Measurements from ENCODE around the gene CACNA1B.
"Not testable (repeated sequence)": the region's sequence is repeated elsewhere in the genome, so short reads cannot be mapped to it uniquely, and the experiment has no call there.

CACNA1B gene

DNA sequence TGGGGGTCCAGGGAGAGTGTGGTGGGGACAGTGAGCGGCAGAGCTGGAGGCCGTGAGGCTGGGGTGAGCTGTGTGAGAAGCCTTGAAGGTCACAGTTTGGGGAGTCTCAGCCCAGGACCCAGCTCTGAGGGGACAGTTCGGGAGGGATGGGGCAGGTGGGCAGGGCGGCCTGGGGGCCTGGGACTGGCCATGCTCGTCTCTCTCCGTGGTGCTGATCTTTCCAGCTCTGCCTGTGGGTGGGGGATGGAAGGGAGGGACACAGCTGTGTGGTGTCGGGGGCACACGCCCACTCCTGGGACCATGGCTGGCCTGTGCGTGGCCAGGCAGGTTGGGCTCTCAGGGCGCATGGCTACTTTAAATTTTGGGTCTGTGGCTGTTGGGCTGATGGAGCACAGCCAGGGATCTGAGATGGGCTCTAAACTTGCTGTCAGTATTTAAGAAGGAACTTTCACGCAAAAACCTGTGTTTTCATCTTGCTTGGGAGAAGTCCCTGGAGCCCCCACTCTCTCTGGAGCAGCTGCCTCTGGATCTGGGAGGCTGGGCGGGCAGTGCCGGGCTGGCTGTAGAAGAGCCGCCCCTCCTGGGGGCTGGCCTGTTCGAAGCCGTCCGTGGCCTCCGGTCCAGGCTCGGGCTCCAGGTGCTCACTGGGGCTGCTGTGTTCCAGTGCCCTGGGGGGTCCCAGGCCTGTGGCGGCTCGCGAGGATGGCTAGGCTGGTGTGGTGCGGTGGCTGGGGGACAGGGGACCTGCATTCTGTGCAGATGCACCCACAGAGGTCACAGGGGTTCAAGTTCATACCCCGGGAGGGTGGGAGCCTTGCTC lies 13.4 kb downstream of the CACNA1B start:
- FAIRE-seq: not testable (repeated sequence)

DNA sequence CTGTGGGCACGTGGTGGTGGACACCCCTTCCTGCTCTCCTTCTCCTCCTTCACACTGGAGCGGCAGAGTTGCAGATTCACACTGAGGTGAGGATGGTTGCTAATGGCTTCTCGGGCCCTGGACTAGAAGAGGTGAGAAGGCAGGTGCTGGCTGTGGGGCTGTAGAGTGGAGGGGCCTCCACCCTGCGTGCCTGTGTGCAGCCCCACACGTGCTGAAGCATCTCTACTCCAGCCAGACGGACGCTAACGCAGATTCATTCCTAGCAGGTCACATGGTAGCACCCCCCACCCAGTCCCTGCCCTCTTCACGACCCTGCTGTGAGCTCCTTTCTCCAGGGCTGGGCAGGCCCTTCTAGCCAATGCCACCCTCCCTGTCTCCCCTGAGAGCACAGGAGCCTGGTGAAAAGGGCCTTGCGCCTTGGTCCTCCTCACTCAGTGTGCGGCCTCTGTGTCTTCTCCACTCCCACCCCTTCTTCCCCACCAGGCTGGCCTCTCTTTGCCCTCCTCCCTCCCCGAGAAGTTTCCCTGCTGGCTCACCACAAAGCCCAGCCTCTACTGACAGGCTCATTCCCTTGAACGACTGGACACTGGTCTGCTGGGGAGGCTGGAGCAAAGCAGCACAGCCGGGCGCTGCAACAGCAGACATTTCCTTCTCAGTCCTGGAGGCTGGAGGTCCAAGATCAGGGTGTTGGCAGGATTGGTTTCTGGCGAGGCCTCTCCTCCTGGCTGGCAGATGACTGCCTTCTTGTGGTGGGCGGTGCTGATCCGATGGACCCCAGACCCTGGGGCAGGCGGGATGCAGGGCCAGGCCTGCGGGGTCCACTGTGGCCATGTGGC lies 14.2 kb downstream of the CACNA1B start:
- no peak for FAIRE-seq

DNA sequence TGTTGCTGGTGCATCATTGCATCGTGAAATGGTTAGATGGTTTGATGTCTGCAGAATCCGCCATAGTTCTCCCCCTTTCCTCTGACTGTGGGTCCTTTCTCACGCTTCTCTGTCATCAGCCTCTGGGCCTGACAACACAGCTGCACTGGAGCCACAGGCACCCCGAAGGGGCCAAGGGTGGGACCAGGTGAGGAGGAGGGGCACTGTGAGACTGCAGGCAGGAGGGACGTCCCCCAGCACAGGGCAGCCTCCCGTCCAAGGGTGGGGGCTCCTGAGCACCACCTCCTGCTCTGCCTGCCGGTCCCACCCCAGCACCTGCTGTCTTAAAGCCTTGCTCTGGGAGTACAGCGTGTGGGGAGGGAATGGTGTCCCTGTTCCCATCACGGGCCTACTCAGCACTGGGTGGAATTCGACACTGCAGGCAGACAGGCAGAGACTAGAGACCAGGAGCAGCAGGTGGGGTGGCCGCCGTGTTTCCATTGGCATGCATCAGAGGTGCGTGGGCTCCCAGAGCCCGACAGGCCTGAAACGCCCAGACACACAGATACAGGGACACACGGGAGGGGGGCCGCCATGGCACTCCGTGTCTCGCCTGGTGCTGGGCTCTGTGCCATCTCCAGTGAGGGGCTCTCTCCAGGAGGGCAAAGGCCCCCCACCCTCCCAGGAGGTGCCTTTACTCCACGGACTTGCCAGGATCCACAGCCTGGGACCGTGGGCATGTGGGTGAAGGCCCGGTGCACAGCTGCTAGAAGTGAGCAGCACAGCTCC lies 15.0 kb downstream of the CACNA1B start:
- FAIRE-seq: no peak

DNA sequence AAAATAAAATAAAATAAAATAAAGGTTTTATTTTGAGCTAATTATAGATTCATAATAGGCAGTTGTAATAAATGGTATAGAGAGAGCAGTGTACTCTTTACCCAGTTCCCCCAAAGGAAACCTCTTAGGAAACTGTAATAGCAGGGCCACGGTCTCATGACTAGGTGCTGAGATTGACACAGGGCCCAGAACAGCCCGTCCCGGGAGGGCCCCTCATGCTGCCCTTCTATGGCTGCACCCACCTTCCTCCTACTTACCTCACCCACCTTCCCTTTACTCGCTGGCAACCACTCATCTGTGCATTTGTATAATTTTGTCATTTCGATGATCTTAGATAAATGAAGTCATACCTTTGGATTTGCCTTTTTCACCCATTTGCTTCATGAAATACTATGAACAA lies 16.1 kb downstream of the CACNA1B start:
- no peak for FAIRE-seq

DNA sequence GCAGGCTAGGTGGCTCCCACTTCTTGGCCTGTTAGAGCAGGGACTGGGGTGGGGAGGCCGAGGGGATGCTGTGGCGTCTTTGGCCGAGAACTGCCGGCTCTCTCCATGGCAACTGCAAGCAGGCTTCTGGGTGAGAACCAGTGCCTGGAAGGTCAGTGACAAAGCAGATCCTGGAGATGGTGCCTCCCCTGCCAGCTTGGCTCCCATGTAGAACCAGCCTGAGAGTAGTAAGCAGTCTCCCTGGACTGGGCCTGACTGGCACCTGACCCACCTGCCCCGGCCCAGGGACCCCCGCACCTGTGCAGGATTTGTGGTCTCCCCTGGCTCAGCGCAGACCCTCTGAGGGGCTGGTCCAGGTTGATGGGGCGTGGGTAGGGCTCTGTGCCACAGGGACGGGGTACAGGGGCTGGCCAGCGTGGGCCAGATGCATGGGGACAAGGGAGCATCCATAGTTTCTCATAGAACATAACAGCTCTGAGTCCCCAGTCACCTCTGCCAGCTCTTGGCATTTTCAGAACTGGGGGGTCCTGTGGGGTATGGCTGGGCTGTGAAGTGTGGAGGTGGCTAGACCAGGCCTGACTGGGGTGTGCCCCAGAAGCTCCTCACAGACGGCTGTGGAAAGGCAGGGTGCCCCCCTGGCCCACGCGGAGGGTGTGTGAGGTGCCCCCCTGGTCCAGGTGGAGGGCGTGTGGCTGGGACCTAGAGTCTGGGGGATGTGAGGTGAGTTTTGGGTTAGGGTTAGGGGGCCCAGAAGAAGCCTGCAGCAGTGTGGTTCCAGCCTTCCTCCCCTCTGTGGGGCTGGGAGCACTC lies 22.2 kb downstream of the CACNA1B start:
- no peak for FAIRE-seq

DNA sequence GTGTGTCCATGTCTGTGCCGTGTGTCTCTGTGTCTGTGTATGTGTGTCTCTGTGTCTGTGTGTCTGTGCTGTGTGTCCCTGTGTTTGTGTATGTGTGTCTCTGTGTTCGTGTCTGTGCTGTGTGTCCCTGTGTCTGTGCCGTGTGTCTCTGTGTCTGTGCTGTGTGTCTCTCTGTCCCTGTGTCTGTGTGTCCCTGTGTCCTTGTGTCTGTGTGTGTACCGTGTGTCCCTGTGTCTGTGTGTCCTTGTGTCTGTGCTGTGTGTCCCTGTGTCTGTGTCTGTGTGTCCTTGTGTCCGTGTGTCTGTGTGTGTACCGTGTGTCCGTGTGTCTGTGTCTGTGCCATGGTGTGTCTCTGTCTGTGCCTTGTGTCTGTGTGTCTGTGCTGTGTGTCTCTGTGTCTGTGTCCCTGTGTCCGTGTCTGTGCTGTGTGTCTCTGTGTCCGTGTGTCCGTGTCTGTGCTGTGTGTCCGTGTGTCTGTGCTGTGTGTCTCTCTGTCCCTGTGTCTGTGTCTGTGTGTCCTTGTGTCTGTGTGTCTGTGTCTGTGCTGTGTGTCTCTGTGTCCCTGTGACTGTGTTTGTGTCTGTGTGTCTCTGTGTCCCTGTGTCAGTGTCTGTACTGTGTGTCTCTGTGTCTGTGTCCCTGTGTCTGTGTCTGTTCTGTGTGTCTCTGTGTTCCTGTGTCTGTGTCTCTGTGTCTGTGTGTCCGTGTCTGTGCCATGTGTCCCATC lies 23.2 kb downstream of the CACNA1B start:
- no peak for FAIRE-seq

DNA sequence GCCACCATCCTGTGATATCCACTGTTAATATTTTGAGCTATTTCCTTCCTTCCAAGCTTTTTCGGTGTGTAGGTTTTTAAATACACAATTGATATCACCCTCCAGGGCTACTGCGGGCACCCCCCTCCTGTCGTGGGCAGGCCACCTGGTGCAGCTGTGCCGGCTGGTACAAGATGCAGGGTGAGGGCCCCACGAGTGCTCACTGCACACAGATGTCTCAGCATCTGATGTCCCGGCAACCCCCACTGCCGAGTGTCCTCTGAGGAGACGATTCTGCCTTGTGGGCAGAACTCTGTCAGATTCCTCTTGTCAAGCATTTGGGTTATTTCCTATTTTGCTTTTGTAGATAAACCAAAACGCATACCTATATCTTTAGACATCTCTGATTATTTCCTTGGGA lies 25.1 kb downstream of the CACNA1B start:
- FAIRE-seq: no peak

DNA sequence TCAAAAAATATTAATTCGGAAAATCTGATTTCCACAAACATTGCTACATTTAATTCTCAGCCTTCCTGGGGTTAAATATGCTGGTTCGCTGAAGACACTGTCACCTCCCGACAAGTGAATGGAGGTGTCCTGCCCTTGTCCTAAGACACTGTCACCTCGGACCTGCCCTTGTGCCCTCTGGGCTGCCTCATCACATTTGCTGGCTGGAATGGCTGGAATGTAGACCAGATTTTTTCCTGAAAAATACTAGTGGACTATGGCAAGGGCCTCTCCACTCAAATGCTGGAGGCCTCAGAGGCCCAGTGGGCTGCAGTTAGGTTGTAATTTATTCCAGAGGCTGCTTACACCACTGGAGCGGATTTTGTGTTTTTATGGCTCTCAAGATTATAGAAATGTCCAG lies 28.2 kb downstream of the CACNA1B start:
- no peak for FAIRE-seq

DNA sequence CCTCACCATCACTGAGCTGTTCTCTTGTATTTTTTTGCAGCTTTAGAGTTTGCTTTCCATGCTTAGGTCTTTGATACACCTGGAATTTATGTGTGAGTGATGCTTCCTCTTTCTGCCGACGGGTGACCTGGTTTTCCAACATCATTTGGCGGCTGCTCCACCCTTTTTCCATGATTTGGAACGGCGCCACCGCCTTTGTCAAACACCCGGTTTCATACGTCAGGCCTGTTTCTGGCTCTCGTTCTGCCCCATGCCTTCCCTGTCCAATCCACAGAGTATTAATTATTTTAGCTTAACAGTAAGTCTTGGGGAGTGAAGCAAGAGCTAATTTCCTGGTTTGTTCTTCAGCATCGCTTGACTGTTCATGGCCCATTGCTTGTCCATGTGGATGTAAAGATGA lies 30.2 kb downstream of the CACNA1B start:
- no peak for FAIRE-seq

DNA sequence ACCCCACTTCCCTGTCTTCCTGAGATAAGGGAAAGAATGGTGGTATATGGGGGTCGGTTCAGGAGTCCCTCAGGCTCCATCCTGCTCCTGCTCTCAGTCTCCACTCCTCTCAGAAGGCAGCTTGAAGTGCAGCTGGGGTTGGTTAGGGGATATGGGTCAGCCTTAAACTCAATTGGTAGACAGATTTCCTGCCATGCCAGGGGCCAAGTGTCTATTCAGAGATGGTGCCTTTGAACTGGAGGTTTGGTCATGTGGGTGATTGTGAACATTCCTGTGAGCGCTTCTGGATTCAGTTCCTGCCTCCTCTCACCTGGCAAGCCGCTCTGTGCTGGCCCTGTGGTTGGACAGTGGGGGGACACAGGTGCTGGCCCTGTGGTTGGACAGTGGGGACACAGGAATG lies 35.1 kb downstream of the CACNA1B start:
- FAIRE-seq: no peak

DNA sequence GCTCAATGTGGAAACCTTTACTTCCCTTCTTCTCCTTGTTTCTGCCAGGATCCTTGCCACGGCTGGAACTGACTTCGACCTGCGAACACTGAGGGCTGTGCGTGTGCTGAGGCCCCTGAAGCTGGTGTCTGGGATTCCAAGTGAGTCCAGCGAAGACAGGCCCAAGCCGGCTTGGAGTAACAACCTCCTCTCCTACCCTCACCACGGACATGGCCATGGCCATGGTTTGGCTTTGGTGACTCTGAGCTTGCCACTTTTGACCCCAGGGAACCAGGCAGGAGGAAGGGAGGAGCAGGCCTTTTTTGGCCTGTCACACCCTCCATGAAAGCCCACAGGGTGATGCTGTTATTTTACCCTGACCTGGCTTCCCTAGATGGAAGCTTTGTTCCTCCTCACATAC lies 35.5 kb downstream of the CACNA1B start:
- FAIRE-seq: no peak

DNA sequence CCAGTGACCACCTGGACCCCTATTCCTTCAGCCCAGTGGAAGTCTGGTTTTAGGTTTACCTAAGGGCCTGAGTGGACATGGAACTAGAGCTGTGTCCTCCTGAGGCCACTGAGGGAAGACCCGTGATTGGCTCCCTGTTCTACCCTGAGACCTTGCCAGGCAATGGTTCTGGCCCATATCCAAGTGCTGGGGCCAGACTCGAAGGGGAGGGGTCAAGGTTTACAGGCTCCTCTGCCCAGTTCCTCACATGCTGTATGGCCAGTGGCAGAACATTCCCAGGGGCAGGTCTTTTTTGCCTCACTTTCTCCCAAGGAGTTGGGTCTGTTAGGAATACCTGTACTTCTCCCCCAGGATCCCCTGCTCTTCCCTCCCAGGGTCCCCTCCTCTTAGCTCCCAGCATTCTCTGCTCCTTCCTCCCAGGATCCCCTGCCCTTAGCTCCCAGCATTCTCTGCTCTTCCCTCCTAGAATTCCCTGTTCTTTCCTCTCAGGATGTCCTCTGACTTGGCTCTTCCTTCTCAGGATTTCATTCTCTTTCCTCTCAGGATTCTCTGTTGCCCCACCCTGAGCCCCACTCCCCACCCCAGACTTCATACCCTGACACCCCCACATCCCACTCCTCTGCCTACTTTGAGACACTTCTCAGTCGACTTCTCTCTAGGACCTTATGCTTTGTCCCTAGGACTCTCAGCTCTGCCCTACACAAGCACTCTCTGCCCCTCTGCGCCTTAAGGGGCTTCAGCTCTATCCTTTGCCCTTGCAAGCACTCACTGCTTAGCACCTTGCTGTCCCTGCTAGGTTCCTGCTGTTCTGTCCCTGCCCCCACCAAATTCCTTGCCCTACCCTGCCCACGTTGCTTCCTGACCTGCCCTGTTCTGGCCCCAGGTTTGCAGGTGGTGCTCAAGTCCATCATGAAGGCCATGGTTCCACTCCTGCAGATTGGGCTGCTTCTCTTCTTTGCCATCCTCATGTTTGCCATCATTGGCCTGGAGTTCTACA lies 36.5 kb downstream of the CACNA1B start:
- FAIRE-seq: no peak

DNA sequence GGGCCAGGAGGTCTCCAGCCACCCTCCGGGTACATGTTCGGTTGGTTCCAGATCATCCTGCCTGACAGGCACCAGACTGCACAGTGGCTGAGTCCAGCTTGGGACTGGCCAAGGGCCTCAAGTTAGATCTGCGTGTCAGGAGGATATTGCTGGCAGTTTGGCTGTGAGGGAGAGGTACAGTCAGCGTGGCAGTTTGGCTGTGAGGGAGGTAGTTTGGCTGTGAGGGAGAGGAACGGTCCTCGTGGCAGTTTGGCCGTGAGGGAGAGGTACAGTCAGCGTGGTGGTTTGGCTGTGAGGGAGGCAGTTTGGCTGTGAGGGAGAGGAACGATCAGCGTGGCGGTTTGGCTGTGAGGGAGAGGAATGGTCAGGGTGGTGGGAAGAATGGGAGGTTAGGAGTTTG lies 39.0 kb downstream of the CACNA1B start:
- no peak for FAIRE-seq

DNA sequence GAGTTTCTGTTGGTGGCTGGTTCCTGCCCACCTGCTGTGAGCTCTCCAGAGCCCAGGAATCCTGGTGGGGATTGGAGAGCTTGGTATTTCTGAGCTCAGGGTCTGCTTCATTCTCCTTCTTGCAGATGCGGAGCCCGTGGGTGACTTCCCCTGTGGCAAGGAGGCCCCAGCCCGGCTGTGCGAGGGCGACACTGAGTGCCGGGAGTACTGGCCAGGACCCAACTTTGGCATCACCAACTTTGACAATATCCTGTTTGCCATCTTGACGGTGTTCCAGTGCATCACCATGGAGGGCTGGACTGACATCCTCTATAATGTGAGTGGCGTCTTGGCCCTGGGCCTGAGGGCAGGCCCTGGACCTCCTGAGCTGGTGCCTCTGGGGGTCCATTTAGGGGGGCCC lies 39.5 kb downstream of the CACNA1B start:
- no peak for FAIRE-seq

DNA sequence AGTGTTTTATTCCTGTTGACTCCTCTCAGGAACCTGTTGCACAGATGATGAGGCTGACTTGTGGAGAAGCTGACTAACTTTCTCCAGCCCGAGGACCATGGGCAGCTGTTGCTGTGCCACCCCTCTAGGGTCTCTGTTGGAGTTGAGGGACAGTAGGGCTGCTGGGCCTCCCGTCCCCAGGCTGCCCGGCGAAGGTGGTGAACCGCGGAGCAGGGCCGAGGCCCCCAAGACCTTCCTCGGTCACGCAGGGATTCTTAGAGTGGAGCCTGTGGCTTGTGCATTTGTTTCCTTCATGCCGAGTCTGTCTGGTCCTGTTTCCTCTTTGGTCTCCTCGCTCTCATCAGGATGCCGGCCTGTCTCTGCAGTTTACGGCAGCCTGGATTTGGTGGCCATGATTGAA lies 40.2 kb downstream of the CACNA1B start:
- no peak for FAIRE-seq

DNA sequence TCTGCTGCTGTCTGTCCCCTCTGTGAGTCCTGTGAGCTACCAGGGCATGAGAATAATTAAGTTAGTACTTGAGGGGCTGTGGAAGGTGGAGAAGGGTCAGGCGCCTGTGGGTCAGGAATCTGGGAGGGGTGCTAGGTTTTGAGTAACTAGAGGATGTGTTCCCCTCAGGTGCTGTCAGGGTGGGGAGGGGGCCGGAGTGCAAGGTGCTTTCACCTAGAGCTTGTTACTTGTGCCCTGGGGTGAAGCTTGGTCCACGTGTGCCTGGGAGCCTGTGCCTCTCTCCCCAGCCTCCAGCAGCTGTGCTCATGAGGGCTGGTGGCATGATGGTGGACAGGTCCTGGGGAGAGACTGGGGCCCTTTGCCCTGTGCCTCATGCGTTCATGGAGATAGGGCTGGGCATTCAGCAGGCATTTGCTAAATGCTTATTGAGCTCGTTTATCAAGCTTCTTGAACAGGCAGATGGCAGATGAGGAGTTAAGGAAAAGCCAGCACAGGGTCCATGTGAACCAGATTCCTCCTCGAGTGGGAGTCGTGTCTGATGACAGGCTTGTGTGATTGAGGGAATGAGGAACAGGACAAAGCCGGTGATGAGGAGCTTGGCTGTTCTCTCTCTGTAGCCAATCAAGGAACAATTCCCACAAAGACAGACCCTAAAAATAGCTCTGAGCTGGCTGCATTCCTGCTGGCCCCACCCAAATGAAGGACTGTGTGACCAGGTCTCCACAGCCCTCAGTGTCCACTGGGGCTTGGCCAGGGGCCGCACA lies 40.9 kb downstream of the CACNA1B start:
- no peak for FAIRE-seq

DNA sequence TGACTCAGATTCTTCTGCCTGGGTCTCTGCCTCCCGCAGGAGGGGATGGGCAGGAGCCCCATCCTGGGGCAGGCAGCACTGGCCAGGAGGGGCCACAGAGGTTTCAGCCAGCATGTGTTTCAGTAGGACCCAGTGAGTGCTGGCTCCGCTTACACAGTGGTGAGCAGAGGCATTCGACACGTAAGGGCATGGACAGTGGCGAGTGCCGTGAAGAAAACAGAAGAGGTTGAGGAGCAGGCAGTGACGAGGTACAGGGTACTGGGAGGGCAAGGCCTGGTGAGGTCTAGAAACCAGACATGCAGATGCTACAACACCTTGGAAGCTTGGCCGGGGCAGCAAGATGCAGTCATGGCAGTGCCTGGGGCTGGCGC lies 41.5 kb downstream of the CACNA1B start:
- FAIRE-seq: no peak

DNA sequence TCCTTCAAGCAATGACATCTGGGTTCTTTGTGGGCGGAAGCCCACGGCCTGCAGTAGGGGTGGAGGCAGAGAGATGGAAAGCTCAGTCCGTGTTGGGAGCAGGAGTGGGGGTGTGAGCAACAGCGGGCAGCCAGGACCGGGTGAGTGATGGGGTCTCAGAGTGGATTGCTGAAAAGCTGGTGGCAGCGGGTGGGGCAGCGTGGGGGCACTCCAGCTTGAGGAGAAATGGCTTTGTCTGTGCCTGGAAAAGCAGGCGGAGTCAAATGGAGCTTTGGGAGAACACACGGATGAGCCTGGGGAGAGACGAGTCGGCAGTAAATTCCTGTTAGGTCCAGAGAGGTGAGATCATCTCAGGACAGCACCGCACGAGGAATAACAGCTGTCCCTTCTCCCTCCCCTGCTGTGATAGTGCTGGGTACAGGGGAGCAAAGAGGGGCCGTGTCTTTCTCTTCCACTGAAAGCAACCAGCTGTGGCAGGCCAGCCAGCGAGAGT lies 42.1 kb downstream of the CACNA1B start:
- FAIRE-seq: no peak

DNA sequence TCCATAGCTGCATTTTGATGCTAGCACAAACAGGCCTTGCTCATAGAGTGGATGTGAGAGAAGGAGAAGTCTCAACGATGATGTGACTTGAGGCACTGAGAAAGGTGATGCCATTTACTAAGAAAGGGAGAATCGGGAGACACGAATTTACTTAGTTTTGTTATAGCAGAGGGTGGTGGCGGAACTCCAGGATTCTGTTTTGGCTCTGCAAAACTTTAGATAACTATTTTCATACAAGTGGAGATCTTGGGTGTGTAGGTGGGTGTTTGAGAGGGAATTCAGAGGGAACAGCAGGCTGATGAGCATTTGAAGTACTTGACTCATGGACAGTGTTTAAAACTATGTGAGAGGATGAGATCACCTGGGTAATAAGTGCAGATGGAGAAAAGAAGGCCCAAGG lies 43.2 kb downstream of the CACNA1B start:
- FAIRE-seq: no peak

DNA sequence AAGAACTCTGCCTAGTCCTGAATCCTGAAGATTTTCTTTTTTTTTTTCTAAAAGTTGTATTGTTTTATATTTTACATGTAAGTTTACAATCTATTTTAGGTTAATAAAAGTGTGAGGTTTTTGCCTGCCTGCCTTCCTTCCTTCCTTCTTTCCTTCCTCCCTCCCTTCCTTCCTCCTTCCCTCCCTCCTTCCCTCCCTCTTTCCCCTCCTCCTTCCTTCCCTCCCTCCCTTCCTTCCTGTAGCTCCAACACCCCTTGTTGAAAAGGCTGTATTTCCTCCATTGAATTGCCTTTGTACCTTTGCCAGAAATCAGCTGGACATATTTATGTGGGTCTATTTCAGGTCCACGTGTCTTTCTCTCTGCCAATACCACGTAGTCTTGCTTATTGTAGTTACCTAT lies 46.6 kb downstream of the CACNA1B start:
- FAIRE-seq: no peak
